Ishikawa (cell line): ENCODE results near the gene RPP25.

Experiments used
- CEBPB ChIP-seq: IDR thresholded peaks from 2 replicates; pipeline ENCODE4 v1.6.1; 2012
- CREB1 ChIP-seq: IDR thresholded peaks from 2 replicates; pipeline ENCODE4 v1.6.1; 2012; ENCODE audit warnings: low read depth
- EGR1 ChIP-seq: IDR thresholded peaks from 2 replicates; pipeline ENCODE4 v1.6.1; 2012
- EP300 ChIP-seq: IDR thresholded peaks from 2 replicates; pipeline ENCODE4 v1.6.1; 2012; ENCODE audit warnings: borderline replicate concordance
- FOXM1 ChIP-seq: IDR thresholded peaks from 2 replicates; pipeline ENCODE4 v1.6.1; 2012; ENCODE audit warnings: low read depth, borderline replicate concordance
- MAX ChIP-seq: IDR thresholded peaks from 2 replicates; pipeline ENCODE4 v1.6.1; 2012
- NFIC ChIP-seq: IDR thresholded peaks from 2 replicates; pipeline ENCODE4 v1.6.1; 2012
- RAD21 ChIP-seq: IDR thresholded peaks from 2 replicates; pipeline ENCODE4 v1.6.1; 2012; ENCODE audit warnings: low read depth
- REST ChIP-seq: IDR thresholded peaks from 2 replicates; pipeline ENCODE4 v1.6.1; 2012; ENCODE audit warnings: low read depth, mild to moderate bottlenecking
- TAF1 ChIP-seq: IDR thresholded peaks from 2 replicates; pipeline ENCODE4 v1.6.1; 2012; ENCODE audit warnings: low read depth, mild to moderate bottlenecking
- TCF12 ChIP-seq: IDR thresholded peaks from 2 replicates; pipeline ENCODE4 v1.6.1; 2012; ENCODE audit warnings: low read depth
- TEAD4 ChIP-seq: IDR thresholded peaks from 2 replicates; pipeline ENCODE4 v1.6.1; 2012
- YY1 ChIP-seq: IDR thresholded peaks from 2 replicates; pipeline ENCODE4 v1.6.1; 2012; ENCODE audit warnings: low read depth
- ZBTB7A ChIP-seq: IDR thresholded peaks from 2 replicates; pipeline ENCODE4 v1.6.1; 2012; ENCODE audit warnings: low read depth
- TF ChIP-seq, protein P1 (sequence below): IDR thresholded peaks from 2 replicates; pipeline ENCODE4 v1.6.1; 2012

The RPP25 gene

GRCh38 chr15:74992619-74993018 is 36.0 kb upstream of the RPP25 start:
- TF ChIP-seq YY1 = no peak
- TF ChIP-seq, protein P1, sequence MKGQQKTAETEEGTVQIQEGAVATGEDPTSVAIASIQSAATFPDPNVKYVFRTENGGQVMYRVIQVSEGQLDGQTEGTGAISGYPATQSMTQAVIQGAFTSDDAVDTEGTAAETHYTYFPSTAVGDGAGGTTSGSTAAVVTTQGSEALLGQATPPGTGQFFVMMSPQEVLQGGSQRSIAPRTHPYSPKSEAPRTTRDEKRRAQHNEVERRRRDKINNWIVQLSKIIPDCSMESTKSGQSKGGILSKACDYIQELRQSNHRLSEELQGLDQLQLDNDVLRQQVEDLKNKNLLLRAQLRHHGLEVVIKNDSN = no peak
- TF ChIP-seq MAX = no peak
- TF ChIP-seq ZBTB7A = no peak
- TF ChIP-seq TCF12 = no peak
- TF ChIP-seq TAF1 = no peak
- no peak for TF ChIP-seq CEBPB
- TF ChIP-seq NFIC = no peak
- no peak for TF ChIP-seq FOXM1
- TF ChIP-seq TEAD4 = no peak
- TF ChIP-seq EGR1 = no peak
- no peak for TF ChIP-seq RAD21

- no peak for TF ChIP-seq CREB1
- TF ChIP-seq RAD21 = no peak
- TF ChIP-seq MAX = no peak
- no peak for TF ChIP-seq REST
- TF ChIP-seq FOXM1 = no peak
- TF ChIP-seq EP300 = no peak
- TF ChIP-seq TEAD4 = no peak
- TF ChIP-seq, protein P1 = no peak
- TF ChIP-seq TAF1 = no peak
- no peak for TF ChIP-seq YY1
- TF ChIP-seq NFIC = no peak
- TF ChIP-seq TCF12 = no peak
- no peak for TF ChIP-seq ZBTB7A
- TF ChIP-seq CEBPB = no peak
These were observed 33.0 kb upstream of the RPP25 start for GRCh38 chr15:74989527-74989926.

DNA sequence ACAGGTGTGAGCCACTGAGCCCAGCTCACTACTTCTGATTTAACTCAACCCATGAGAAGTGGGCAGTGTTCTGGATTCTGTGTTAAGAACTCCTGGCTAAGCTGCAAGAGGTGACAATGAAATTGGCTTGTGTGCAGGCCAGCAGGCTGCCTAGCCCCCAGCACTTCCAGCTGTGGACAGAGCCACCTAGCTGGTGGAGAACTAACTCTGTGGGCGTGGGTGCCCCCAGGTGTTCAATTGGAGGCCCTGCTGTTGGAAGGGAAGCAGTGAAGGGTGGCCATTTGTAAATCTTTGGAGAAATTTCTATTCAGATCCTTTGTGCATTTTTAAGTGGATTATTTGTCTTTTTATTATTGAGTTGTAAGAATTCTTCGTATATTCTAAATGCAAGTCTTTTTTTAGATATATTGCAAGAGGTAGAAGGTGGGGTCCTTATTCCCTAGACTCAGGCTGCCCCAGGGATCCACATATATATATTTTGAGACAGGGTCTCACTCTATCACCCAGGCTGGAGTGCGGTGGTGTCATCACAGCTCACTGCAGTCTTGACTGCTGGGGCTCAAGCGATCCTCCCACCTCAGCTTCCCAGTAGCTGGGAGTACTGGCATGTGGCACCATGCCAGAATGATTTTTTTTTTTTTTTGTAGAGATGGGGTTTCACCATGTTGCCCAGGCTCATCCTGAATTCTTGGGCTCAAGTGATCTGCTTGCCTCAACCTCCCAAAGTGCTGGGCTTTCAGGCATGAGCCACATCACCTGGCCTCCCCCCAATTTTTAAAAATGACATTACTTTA is 31.6 kb upstream of the RPP25 start:
- TF ChIP-seq FOXM1 = no peak
- TF ChIP-seq EGR1 = no peak; the same call in 1 of the 2 replicates
- TF ChIP-seq ZBTB7A = no peak
- TF ChIP-seq NFIC = peak; percentile 49
- TF ChIP-seq EP300 = no peak
- peak; percentile 87 for TF ChIP-seq REST
- no peak for TF ChIP-seq TEAD4
- peak; percentile 79 for TF ChIP-seq RAD21
- no peak for TF ChIP-seq MAX
- no peak for TF ChIP-seq CREB1
- TF ChIP-seq, protein P1 = no peak
- peak; percentile 21; the same call in 1 of the 2 replicates for TF ChIP-seq TCF12
- TF ChIP-seq YY1 = no peak
- TF ChIP-seq CEBPB = no peak
- TF ChIP-seq TAF1 = no peak

GRCh38 chr15:74983725-74984231 is 27.2 kb upstream of the RPP25 start:
- no peak for TF ChIP-seq EP300
- TF ChIP-seq TCF12 = no peak
- TF ChIP-seq CEBPB = no peak
- no peak for TF ChIP-seq FOXM1
- no peak for TF ChIP-seq TAF1
- TF ChIP-seq CREB1 = no peak
- TF ChIP-seq EGR1 = no peak
- TF ChIP-seq YY1 = no peak
- TF ChIP-seq NFIC = no peak
- no peak for TF ChIP-seq TEAD4
- TF ChIP-seq, protein P1 = no peak
